Astrocyte (in vitro differentiated cells and primary cell): ENCODE data around the gene DPP8. TPM values are rescaled to one million over a fixed set of nuclear protein-coding genes. Genes with fewer than 3 reads are reported as not detected.

Source experiments
- DNase-seq: peaks from one replicate; pipeline ENCODE4 v3.0.0-alpha.2; 2010; ENCODE audit warnings: low read depth
- FAIRE-seq: peaks from 2 replicates; lab custom pipeline; 2011; peaks lifted over from hg19 to GRCh38; lab: Jason Lieb, UNC
- H2AFZ ChIP-seq: 2 replicates; pipeline ENCODE4 v1.6.0; 2012; ENCODE audit warnings: low read depth, low read length, inconsistent platforms
- H3K27ac ChIP-seq: 2 replicates; pipeline ENCODE4 v1.5.1; 2011; ENCODE audit warnings: low read depth, low read length, inconsistent platforms
- H3K27me3 ChIP-seq: 2 replicates; pipeline ENCODE4 v1.6.0; 2011; ENCODE audit warnings: low read length, inconsistent platforms; ENCODE audit not compliant: insufficient read depth
- H3K36me3 ChIP-seq: 2 replicates; pipeline ENCODE4 v1.5.1; 2011; ENCODE audit warnings: low read length, inconsistent platforms; ENCODE audit not compliant: insufficient read depth
- H3K4me1 ChIP-seq: 2 replicates; pipeline ENCODE4 v1.5.1; 2011; ENCODE audit warnings: low read length, inconsistent platforms; ENCODE audit not compliant: insufficient read depth
- H3K4me2 ChIP-seq: 2 replicates; pipeline ENCODE4 v1.6.0; 2012; ENCODE audit warnings: low read length, inconsistent platforms
- H3K4me3 ChIP-seq: 2 replicates; pipeline ENCODE4 v1.5.1; 2011; ENCODE audit warnings: low read depth, mild to moderate bottlenecking, low read length, inconsistent platforms; ENCODE audit not compliant: insufficient read depth
- H3K79me2 ChIP-seq: 2 replicates; pipeline ENCODE4 v1.6.0; 2012; ENCODE audit warnings: mild to moderate bottlenecking, low read length, inconsistent platforms; ENCODE audit not compliant: insufficient read depth
- H3K9ac ChIP-seq: 2 replicates; pipeline ENCODE4 v1.6.0; 2012; ENCODE audit warnings: mild to moderate bottlenecking, low read length, inconsistent platforms
- H3K9me3 ChIP-seq: 2 replicates; pipeline ENCODE4 v1.5.1; 2012; ENCODE audit warnings: low read depth, mild to moderate bottlenecking, low read length, inconsistent platforms; ENCODE audit not compliant: insufficient read depth
- H4K20me1 ChIP-seq: 2 replicates; pipeline ENCODE4 v1.6.0; 2012; ENCODE audit warnings: low read length, inconsistent platforms; ENCODE audit not compliant: insufficient read depth
- H3K27ac Mint-ChIP-seq: one replicate; pipeline ENCODE4 v1.8.0; 2021; ENCODE audit warnings: mild to moderate bottlenecking, mixed read lengths; ENCODE audit not compliant: unreplicated experiment
- H3K27me3 Mint-ChIP-seq: one replicate; pipeline ENCODE4 v1.8.0; 2021; ENCODE audit warnings: low read depth, mixed read lengths; ENCODE audit not compliant: unreplicated experiment
- H3K36me3 Mint-ChIP-seq: one replicate; pipeline ENCODE4 v1.8.0; 2021; ENCODE audit warnings: low read depth, mixed read lengths; ENCODE audit not compliant: unreplicated experiment
- H3K4me1 Mint-ChIP-seq: one replicate; pipeline ENCODE4 v1.8.0; 2021; ENCODE audit warnings: low read depth, mixed read lengths; ENCODE audit not compliant: unreplicated experiment
- H3K4me3 Mint-ChIP-seq: one replicate; pipeline ENCODE4 v1.8.0; 2021; ENCODE audit warnings: mild to moderate bottlenecking, moderate library complexity, mixed read lengths; ENCODE audit not compliant: unreplicated experiment
- H3K9me3 Mint-ChIP-seq: one replicate; pipeline ENCODE4 v1.8.0; 2021; ENCODE audit warnings: mild to moderate bottlenecking, mixed read lengths; ENCODE audit not compliant: unreplicated experiment
- EZH2 ChIP-seq: IDR thresholded peaks from 2 replicates; pipeline ENCODE4 v1.6.1; 2012; ENCODE audit warnings: mild to moderate bottlenecking, low read length, inconsistent platforms; ENCODE audit not compliant: insufficient read depth
- total RNA-seq: library from RNA; stranded (reverse); gene quantifications from 2 replicates; pipeline ENCODE4 v1.2.1, GENCODE V29; 2021
- TF ChIP-seq, protein P1 (sequence below): IDR thresholded peaks from 2 replicates; pipeline ENCODE4 v1.5.1; 2011; ENCODE audit warnings: low read depth, mild to moderate bottlenecking, inconsistent platforms, low read length, moderate library complexity; ENCODE audit not compliant: insufficient read depth

Gene DPP8
- total RNA-seq, 1 donor from 2014 or later: 29.5 TPM

- Histone ChIP-seq H3K4me2 (peak overlapping the region; percentile 41), H3K4me1 (peaks cover 5% of the 10 kb centered on the region), H3K9me3 (no peaks in the 10 kb centered on the region), H3K9ac (no peak overlapping the region), H3K79me2 (no peaks in the 10 kb centered on the region), H3K36me3 (no peaks in the 10 kb centered on the region), H4K20me1 (peaks cover 13% of the 10 kb centered on the region), H3K4me3 (no peak overlapping the region), H2AFZ (no peak overlapping the region), H3K27me3 (peaks cover 13% of the 10 kb centered on the region), H3K27ac (no peak overlapping the region)
- Mint-ChIP-seq H3K9me3 (no peaks in the 10 kb centered on the region), H3K4me1 (peaks cover 15% of the 10 kb centered on the region), H3K36me3 (peaks cover 22% of the 10 kb centered on the region), H3K4me3 (no peak overlapping the region), H3K27me3 (peaks cover 15% of the 10 kb centered on the region), H3K27ac (no peak overlapping the region)
- FAIRE-seq: no peak
- no peak for TF ChIP-seq EZH2
- TF ChIP-seq, protein P1, sequence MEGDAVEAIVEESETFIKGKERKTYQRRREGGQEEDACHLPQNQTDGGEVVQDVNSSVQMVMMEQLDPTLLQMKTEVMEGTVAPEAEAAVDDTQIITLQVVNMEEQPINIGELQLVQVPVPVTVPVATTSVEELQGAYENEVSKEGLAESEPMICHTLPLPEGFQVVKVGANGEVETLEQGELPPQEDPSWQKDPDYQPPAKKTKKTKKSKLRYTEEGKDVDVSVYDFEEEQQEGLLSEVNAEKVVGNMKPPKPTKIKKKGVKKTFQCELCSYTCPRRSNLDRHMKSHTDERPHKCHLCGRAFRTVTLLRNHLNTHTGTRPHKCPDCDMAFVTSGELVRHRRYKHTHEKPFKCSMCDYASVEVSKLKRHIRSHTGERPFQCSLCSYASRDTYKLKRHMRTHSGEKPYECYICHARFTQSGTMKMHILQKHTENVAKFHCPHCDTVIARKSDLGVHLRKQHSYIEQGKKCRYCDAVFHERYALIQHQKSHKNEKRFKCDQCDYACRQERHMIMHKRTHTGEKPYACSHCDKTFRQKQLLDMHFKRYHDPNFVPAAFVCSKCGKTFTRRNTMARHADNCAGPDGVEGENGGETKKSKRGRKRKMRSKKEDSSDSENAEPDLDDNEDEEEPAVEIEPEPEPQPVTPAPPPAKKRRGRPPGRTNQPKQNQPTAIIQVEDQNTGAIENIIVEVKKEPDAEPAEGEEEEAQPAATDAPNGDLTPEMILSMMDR: no peak
- DNase-seq: no peak
These were observed 120.5 kb downstream of the DPP8 start for GRCh38 chr15:65396965-65397317.

- peaks cover 26% of the 10 kb centered on the region for H3K36me3 Mint-ChIP-seq
- H2AFZ ChIP-seq: no peak overlapping the region
- FAIRE-seq (no peak), DNase-seq (no peak)
- no peaks in the 10 kb centered on the region for H3K9me3 Mint-ChIP-seq
- H4K20me1 ChIP-seq: peaks cover 13% of the 10 kb centered on the region
- no peak overlapping the region for H3K27ac ChIP-seq
- peaks cover 5% of the 10 kb centered on the region for H3K4me1 ChIP-seq
- H3K4me3 ChIP-seq: no peak overlapping the region
- no peak overlapping the region for H3K27ac Mint-ChIP-seq
- no peaks in the 10 kb centered on the region for H3K36me3 ChIP-seq
- no peak overlapping the region for H3K4me3 Mint-ChIP-seq
- H3K4me2 ChIP-seq: peak overlapping the region; percentile 41
- no peak for TF ChIP-seq EZH2
- TF ChIP-seq, protein P1: no peak
- no peak overlapping the region for H3K9ac ChIP-seq
- H3K27me3 Mint-ChIP-seq: peaks cover 15% of the 10 kb centered on the region
- peaks cover 14% of the 10 kb centered on the region for H3K4me1 Mint-ChIP-seq
- H3K9me3 ChIP-seq: no peaks in the 10 kb centered on the region
- H3K79me2 ChIP-seq: no peaks in the 10 kb centered on the region
- H3K27me3 ChIP-seq: peaks cover 13% of the 10 kb centered on the region
These were observed 121.1 kb downstream of the DPP8 start for GRCh38 chr15:65396283-65396964.

- H3K27ac Mint-ChIP-seq: no peak overlapping the region
- Histone ChIP-seq H4K20me1 (peaks cover 13% of the 10 kb centered on the region), H3K4me2 (peak overlapping the region; percentile 73), H3K9me3 (no peaks in the 10 kb centered on the region), H3K9ac (no peak overlapping the region), H3K27ac (no peak overlapping the region), H2AFZ (peak overlapping the region; percentile 71), H3K36me3 (no peaks in the 10 kb centered on the region), H3K4me1 (no peaks in the 10 kb centered on the region), H3K27me3 (peaks cover 13% of the 10 kb centered on the region), H3K4me3 (no peak overlapping the region), H3K79me2 (no peaks in the 10 kb centered on the region)
- no peaks in the 10 kb centered on the region for H3K9me3 Mint-ChIP-seq
- peaks cover 9% of the 10 kb centered on the region for H3K4me1 Mint-ChIP-seq
- peaks cover 28% of the 10 kb centered on the region for H3K36me3 Mint-ChIP-seq
- no peak for FAIRE-seq
- peaks cover 15% of the 10 kb centered on the region for H3K27me3 Mint-ChIP-seq
- TF ChIP-seq, protein P1: no peak
- peak; percentile 51 for TF ChIP-seq EZH2
- H3K4me3 Mint-ChIP-seq: no peak overlapping the region
- DNase-seq: no peak
These were observed 121.8 kb downstream of the DPP8 start for GRCh38 chr15:65395567-65396202.
